ENCODE measurements around the gene CYBRD1. TPM values are rescaled to one million over a fixed set of nuclear protein-coding genes. Genes with fewer than 3 reads are reported as not detected.

CYBRD1 gene
- total and polyA plus RNA-seq, 8 donors, result 4.4 to 29.3 (median 7.7) TPM

- Histone ChIP-seq H3K27me3 (no peaks in the 10 kb centered on the region), H3K4me1 (no peaks in the 10 kb centered on the region), H3K4me3 (no peak overlapping the region), H3K9me3 (no peaks in the 10 kb centered on the region), H3K36me3 (peaks cover 0 to 7% (median 0%) of the 10 kb centered on the region in 3 donors), H3K27ac (no peak overlapping the region)
- no peak for TF ChIP-seq CTCF (IDR thresholded peaks at IDR 0.05)
- no peak for FAIRE-seq
- intact Hi-C loops (cut with DNase I), result no loop called here
- DNase-seq, result no peak
- ATAC-seq, result no peak
- WGBS, 2 donors, result 97% methylated on average over 1 of the region's 1 CpG
Measured at GRCh38 chr2:171480908-171481307, 41.4 kb upstream of the CYBRD1 start.

DNA sequence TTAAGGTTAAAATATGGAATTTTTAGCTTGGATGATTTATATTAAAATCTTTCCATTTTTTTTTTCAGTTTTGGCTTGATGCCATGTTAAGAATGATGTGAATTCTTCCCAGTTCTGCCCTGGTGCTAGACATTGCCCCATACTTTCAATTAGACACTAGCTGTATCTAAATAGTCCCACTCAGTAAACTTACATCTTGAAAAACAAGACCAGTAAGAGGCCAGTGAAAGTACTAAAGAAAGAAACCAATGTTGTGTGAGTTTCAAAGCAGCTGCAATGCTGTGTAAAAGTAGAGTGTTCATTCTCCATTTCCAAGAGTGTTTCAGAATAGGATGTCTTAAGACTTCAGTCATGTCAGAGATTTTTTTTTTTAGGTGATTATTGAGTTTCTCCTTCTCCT lies 40.0 kb upstream of the CYBRD1 start:
- no peak overlapping the region for H3K4me3 ChIP-seq
- no peak overlapping the region for H3K27ac ChIP-seq
- intact Hi-C loops (cut with DNase I), result no loop called here
- no peak for FAIRE-seq
- no peaks in the 10 kb centered on the region for H3K9me3 ChIP-seq
- no peak for DNase-seq
- no peaks in the 10 kb centered on the region for H3K4me1 ChIP-seq
- TF ChIP-seq CTCF (IDR thresholded peaks at IDR 0.05), result no peak
- H3K36me3 ChIP-seq, result peaks cover 0 to 7% (median 0%) of the 10 kb centered on the region in 3 donors
- ATAC-seq, result no peak
- H3K27me3 ChIP-seq, result no peaks in the 10 kb centered on the region

DNA sequence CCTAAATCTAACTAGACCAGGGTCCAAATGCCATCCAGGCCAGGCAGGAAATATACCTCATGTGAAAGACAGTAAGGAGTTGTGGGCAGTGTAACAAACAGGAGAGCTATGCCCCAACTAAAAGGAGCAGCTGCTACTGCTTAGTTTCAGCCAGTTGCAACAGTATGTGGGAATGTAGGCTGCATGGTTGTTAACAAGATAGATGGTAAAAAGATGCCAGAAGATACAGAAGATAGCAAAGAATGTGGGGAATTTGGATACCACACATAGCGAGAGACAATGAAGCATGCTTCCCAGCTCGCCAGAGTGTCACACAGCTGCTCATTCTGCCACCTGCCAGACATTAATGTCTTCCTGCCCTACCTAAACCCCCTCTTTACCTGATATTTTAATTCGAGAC lies 39.4 kb upstream of the CYBRD1 start:
- Histone ChIP-seq H3K9me3 (no peaks in the 10 kb centered on the region), H3K36me3 (peaks cover 0 to 7% (median 0%) of the 10 kb centered on the region in 3 donors), H3K4me3 (no peak overlapping the region), H3K27me3 (no peaks in the 10 kb centered on the region), H3K4me1 (no peaks in the 10 kb centered on the region), H3K27ac (no peak overlapping the region)
- WGBS, 2 donors, result 86 to 91% methylated on average over 3 of the region's 3 CpGs
- no peak for ATAC-seq
- intact Hi-C loops (cut with DNase I), result no loop called here
- FAIRE-seq, result no peak
- TF ChIP-seq CTCF (IDR thresholded peaks at IDR 0.05), result no peak
- DNase-seq, result no peak

- H3K36me3 ChIP-seq, result peaks cover 0 to 7% (median 0%) of the 10 kb centered on the region in 3 donors
- H3K9me3 ChIP-seq, result no peaks in the 10 kb centered on the region
- no peak overlapping the region for H3K27ac ChIP-seq
- ATAC-seq (no peak), DNase-seq (no peak), FAIRE-seq (no peak)
- no peaks in the 10 kb centered on the region for H3K4me1 ChIP-seq
- H3K4me3 ChIP-seq, result no peak overlapping the region
- intact Hi-C loops (cut with DNase I), result no loop called here
- no peak for TF ChIP-seq CTCF (IDR thresholded peaks at IDR 0.05)
- 65 to 71% methylated on average over 2 of the region's 2 CpGs for WGBS, 2 donors
- no peaks in the 10 kb centered on the region for H3K27me3 ChIP-seq
Measured at GRCh38 chr2:171483793-171484192, 38.5 kb upstream of the CYBRD1 start.

GRCh38 chr2:171485116-171485515 lies 37.2 kb upstream of the CYBRD1 start:
- Histone ChIP-seq H3K36me3 (peaks cover 0 to 7% (median 0%) of the 10 kb centered on the region in 3 donors), H3K9me3 (no peaks in the 10 kb centered on the region), H3K27me3 (no peaks in the 10 kb centered on the region), H3K4me1 (no peaks in the 10 kb centered on the region), H3K27ac (no peak overlapping the region), H3K4me3 (no peak overlapping the region)
- intact Hi-C loops (cut with DNase I), result no loop called here
- 91 to 92% methylated on average over 1 of the region's 1 CpG for WGBS, 2 donors
- FAIRE-seq, result no peak
- DNase-seq, result no peak
- ATAC-seq, result no peak
- no peak for TF ChIP-seq CTCF (IDR thresholded peaks at IDR 0.05)

All from pancreas (tissue), 10 donors.